Large intestine (tissue), 3 donors: ENCODE data around the gene ERCC1. TPM values are rescaled to one million over a fixed set of nuclear protein-coding genes. Genes with fewer than 3 reads are reported as not detected.

ENCODE experiments used
- DNase-seq, 2 donors: peaks; one replicate each; pipeline versions ENCODE4 v3.0.0 to v3.0.0-alpha.2; 2013
- H3K27ac ChIP-seq: one replicate; pipeline ENCODE4 v1.5.1; 2013; ENCODE audit warnings: low read length
- H3K27me3 ChIP-seq: 2 replicates; pipeline ENCODE4 v1.6.1; 2013; ENCODE audit warnings: low read length; ENCODE audit not compliant: control insufficient read depth, insufficient read depth
- H3K36me3 ChIP-seq: 2 replicates; pipeline ENCODE4 v1.6.1; 2013; ENCODE audit warnings: low read length; ENCODE audit not compliant: control insufficient read depth, insufficient read depth
- H3K4me1 ChIP-seq: one replicate; pipeline ENCODE4 v1.6.1; 2013; ENCODE audit warnings: low read length; ENCODE audit not compliant: control insufficient read depth, insufficient read depth
- H3K4me3 ChIP-seq: one replicate; pipeline ENCODE4 v1.5.1; 2013; ENCODE audit warnings: low read length
- H3K9me3 ChIP-seq: one replicate; pipeline ENCODE4 v1.6.1; 2013; ENCODE audit warnings: mild to moderate bottlenecking, low read depth, low read length, moderate library complexity; ENCODE audit not compliant: control insufficient read depth
- WGBS: methylation state at CpG from one replicate; pipeline ENCODE4 v1.1.5; 2013; ENCODE audit warnings: low lambda C conversion rate; ENCODE audit not compliant: insufficient coverage; 5-methylcytosine and 5-hydroxymethylcytosine counted together
- polyA plus RNA-seq: library from polyadenylated mRNA; unstranded; fragments of 120-200 nt; gene quantifications from one replicate; pipeline ENCODE4 v1.2.1, GENCODE V29; 2013

Gene ERCC1
- polyA plus RNA-seq, 1 donor: 66.3 TPM

DNA sequence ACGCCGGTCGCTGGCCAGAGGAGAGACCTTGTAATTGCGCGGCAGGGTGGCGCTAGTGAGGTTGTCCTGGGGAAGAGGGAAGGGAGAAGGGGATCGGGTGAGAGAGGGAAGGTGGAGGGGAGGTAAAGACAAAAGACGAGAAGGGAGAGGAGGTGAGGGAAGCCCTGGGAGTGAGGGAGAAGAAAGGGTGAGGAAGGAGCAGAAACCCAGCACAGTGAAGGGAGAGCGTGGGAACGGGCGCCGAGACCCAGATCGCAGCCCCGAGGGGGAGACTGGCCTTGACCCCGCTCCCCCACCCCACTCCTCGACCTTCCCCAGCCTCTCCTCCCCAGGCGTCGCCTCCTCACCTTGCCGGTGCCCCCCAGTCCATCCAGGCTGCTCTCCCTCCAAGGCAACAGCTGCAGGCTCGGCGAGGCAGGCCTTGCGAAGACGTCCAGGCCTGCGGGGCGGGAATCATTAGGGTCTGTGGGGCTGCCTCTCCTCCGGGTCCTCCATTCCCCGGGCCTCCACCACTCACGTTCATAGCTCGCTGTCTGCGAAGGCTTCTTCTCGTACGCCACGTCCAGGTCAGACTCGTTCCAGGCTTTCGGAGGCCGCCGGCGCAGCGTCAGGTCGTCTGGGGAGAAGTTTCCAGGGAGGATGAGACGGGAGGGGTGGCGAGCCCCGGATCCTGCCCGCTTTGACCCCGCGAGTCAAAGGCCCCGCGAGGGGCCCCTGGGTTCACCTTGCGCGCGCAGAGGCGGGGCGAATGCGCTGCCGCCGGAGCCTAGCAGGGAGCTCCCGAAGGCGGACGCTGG, 27.7 kb downstream of the ERCC1 start:
- Histone ChIP-seq H3K27ac (no peak overlapping the region), H3K27me3 (peaks cover 14% of the 10 kb centered on the region), H3K9me3 (no peaks in the 10 kb centered on the region), H3K4me3 (no peak overlapping the region), H3K4me1 (peaks cover 11% of the 10 kb centered on the region), H3K36me3 (no peaks in the 10 kb centered on the region)
- DNase-seq: no peak
- WGBS: 76% methylated on average over 2 of the region's 59 CpGs

- no peak for DNase-seq
- Histone ChIP-seq H3K4me3 (no peak overlapping the region), H3K36me3 (no peaks in the 10 kb centered on the region), H3K9me3 (no peaks in the 10 kb centered on the region), H3K27me3 (peaks cover 15% of the 10 kb centered on the region), H3K27ac (no peak overlapping the region), H3K4me1 (no peaks in the 10 kb centered on the region)
- no CpG with 5 or more reads among the region's 21 CpGs for WGBS
These were observed 31.6 kb downstream of the ERCC1 start for GRCh38 chr19:45391871-45392665.

DNA sequence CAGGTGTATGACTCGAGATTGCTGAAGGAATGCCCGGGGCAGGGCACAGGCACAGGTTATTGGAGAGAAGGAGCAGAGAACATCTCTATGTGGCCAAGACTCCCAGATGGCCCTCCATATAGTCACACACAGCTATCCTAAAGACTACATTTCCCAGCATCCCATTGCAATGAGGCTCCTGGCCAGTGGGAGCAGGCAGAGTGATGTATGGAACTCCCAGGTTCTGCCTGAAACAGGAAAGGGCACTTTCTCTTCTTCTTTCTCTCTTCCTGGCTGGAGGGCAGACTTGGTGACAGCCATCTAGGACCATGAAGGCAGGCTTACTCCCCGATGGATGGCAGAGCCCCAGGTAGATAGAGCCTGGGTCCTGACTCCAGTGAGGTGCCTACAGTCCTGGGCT, 32.4 kb downstream of the ERCC1 start:
- Histone ChIP-seq H3K9me3 (no peaks in the 10 kb centered on the region), H3K4me1 (no peaks in the 10 kb centered on the region), H3K4me3 (no peak overlapping the region), H3K27me3 (peaks cover 15% of the 10 kb centered on the region), H3K36me3 (no peaks in the 10 kb centered on the region), H3K27ac (no peak overlapping the region)
- no CpG with 5 or more reads among the region's 3 CpGs for WGBS
- no peak for DNase-seq

GRCh38 chr19:45385392-45386221, 38.1 kb downstream of the ERCC1 start:
- Histone ChIP-seq H3K4me1 (no peaks in the 10 kb centered on the region), H3K27me3 (peaks cover 22% of the 10 kb centered on the region), H3K27ac (no peak overlapping the region), H3K9me3 (peaks cover 5% of the 10 kb centered on the region), H3K4me3 (no peak overlapping the region), H3K36me3 (no peaks in the 10 kb centered on the region)
- no CpG with 5 or more reads among the region's 75 CpGs for WGBS
- no peak for DNase-seq

GRCh38 chr19:45382426-45382825, 41.3 kb downstream of the ERCC1 start:
- DNase-seq: no peak
- peaks cover 5% of the 10 kb centered on the region for H3K9me3 ChIP-seq
- no CpG with 5 or more reads among the region's 29 CpGs for WGBS

DNA sequence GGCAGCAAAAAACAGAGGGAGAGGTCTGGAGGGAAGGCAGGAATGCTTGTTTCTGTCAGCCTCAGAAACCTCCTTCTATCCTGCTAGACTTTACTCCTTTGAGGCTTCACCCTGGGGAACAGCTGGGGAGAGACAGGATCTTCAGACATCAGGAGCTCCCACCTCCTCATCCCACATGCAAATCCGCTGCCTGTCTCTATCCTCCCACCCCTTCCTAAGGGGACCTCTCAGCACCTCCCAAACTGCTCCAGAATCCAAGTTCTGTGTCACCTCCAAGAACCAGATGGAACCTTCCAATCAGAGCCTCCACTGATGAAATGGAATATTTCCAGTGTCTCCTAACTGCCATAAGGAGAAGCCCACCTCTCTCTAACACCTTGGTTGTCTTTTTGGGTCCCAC, 43.6 kb downstream of the ERCC1 start:
- WGBS: no CpG with 5 or more reads among the region's 1 CpG
- Histone ChIP-seq H3K36me3 (no peaks in the 10 kb centered on the region), H3K4me1 (no peaks in the 10 kb centered on the region), H3K27me3 (peaks cover 5% of the 10 kb centered on the region), H3K27ac (no peak overlapping the region), H3K9me3 (no peaks in the 10 kb centered on the region), H3K4me3 (no peak overlapping the region)
- DNase-seq: no peak

More at GRCh38 chr19:45382426-45382825, 41.3 kb downstream of the ERCC1 start:
- Histone ChIP-seq H3K36me3 (no peaks in the 10 kb centered on the region), H3K27ac (no peak overlapping the region), H3K4me3 (no peak overlapping the region), H3K4me1 (no peaks in the 10 kb centered on the region), H3K27me3 (peaks cover 22% of the 10 kb centered on the region)

- peak in 1 of 2 donors; percentile 19 for DNase-seq
- no peaks in the 10 kb centered on the region for H3K9me3 ChIP-seq
- no peaks in the 10 kb centered on the region for H3K36me3 ChIP-seq
- no peaks in the 10 kb centered on the region for H3K27me3 ChIP-seq
- no peak overlapping the region for H3K27ac ChIP-seq
- H3K4me3 ChIP-seq: no peak overlapping the region
- no CpG with 5 or more reads among the region's 13 CpGs for WGBS
- H3K4me1 ChIP-seq: no peaks in the 10 kb centered on the region
These were observed 47.5 kb downstream of the ERCC1 start for GRCh38 chr19:45376045-45376724.

GRCh38 chr19:45370410-45371204, 53.1 kb downstream of the ERCC1 start, which contains the start of gene ERCC2:
Gene ERCC2, minus strand, starts transcription at chr19:45370573. Its CDS starts 33 bp downstream, at chr19:45370540.
- DNase-seq: peak; percentile 98 to 99
- H3K4me3 ChIP-seq: peak within 1 kb of the TSS; percentile 92
- no peaks in the 10 kb centered on the region for H3K9me3 ChIP-seq
- H3K27ac ChIP-seq: peak within 1 kb of the TSS; percentile 78
- H3K36me3 ChIP-seq: peaks cover 2% of the 10 kb centered on the region
- no CpG with 5 or more reads among the region's 55 CpGs for WGBS
- H3K27me3 ChIP-seq: no peaks in the 10 kb centered on the region
- peaks cover 3% of the 10 kb centered on the region for H3K4me1 ChIP-seq

- H3K27ac ChIP-seq: no peak overlapping the region
- WGBS: no CpG with 5 or more reads among the region's 11 CpGs
- no peaks in the 10 kb centered on the region for H3K27me3 ChIP-seq
- H3K36me3 ChIP-seq: peaks cover 5% of the 10 kb centered on the region
- H3K4me1 ChIP-seq: peaks cover 3% of the 10 kb centered on the region
- no peaks in the 10 kb centered on the region for H3K9me3 ChIP-seq
- H3K4me3 ChIP-seq: no peak overlapping the region
- no peak for DNase-seq
These were observed 54.9 kb downstream of the ERCC1 start for GRCh38 chr19:45368737-45369340.
